OCI-LY1 (cell line): ENCODE data around the gene BCS1L.

Source experiments
- EZH2 ChIP-seq: fragments of 200-600 bp; sonication (generic), shearing (Covaris generic); IDR thresholded peaks from 2 replicates; pipeline ENCODE4 v1.8.0; 2017; ENCODE audit warnings: borderline replicate concordance, mixed run types, mild to moderate bottlenecking, antibody characterized with exemption, low read length, moderate library complexity, mixed read lengths
- TF ChIP-seq, protein P1 (sequence below): fragments of 200-600 bp; sonication (generic), shearing (Covaris generic); IDR thresholded peaks from 2 replicates; pipeline ENCODE4 v1.5.1; 2017; ENCODE audit warnings: mild to moderate bottlenecking, antibody characterized with exemption, low read length, moderate library complexity, mixed read lengths

DNA sequence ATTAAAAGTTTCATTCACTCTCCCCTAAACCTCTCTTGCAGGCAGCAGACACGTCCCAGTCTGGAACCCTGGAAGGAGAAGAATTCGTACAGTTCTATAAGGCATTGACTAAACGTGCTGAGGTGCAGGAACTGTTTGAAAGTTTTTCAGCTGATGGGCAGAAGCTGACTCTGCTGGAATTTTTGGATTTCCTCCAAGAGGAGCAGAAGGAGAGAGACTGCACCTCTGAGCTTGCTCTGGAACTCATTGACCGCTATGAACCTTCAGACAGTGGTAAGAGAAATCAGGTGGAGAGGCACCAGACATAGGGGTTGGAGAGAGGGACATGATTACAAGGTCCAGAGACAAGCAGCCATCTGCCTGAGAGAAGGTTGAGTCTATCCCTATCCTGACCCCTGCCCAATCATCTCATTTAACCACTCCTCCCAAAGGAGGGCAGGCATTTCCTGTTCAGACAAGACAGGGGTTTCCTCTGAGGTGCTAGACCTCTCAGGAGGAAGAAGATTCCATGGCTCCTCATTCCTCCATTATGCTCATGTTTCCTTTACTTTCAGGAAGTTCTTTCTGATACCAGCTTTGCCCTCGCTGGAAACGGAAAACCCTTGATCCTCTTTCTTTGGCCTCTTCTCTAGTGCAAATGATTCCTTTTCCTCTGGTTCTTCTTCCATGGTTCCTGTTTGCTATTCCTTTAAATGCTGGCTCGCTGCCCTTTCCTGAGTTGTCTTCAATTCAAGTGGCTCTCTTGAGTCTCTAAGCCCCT is 36.7 kb upstream of the BCS1L start:
- TF ChIP-seq, protein P1, sequence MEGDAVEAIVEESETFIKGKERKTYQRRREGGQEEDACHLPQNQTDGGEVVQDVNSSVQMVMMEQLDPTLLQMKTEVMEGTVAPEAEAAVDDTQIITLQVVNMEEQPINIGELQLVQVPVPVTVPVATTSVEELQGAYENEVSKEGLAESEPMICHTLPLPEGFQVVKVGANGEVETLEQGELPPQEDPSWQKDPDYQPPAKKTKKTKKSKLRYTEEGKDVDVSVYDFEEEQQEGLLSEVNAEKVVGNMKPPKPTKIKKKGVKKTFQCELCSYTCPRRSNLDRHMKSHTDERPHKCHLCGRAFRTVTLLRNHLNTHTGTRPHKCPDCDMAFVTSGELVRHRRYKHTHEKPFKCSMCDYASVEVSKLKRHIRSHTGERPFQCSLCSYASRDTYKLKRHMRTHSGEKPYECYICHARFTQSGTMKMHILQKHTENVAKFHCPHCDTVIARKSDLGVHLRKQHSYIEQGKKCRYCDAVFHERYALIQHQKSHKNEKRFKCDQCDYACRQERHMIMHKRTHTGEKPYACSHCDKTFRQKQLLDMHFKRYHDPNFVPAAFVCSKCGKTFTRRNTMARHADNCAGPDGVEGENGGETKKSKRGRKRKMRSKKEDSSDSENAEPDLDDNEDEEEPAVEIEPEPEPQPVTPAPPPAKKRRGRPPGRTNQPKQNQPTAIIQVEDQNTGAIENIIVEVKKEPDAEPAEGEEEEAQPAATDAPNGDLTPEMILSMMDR, result no peak
- no peak for TF ChIP-seq EZH2
